Measurements from ENCODE around the gene BTBD16.

- TF ChIP-seq POLR2A (IDR thresholded peaks at IDR 0.05) = no peak
- TF ChIP-seq CTCF (IDR thresholded peaks at IDR 0.05) = no peak
Measured at GRCh38 chr10:122258136-122259074, 12.7 kb upstream of the BTBD16 start.

All from body of pancreas (tissue), 4 donors.